Measurements from ENCODE around the gene HEPHL1.
"Not testable (repeated sequence)": the region's sequence is repeated elsewhere in the genome, so short reads cannot be mapped to it uniquely, and the experiment has no call there.

The HEPHL1 gene

GRCh38 chr11:94149431-94150017 is 128.4 kb downstream of the HEPHL1 start:
- in situ Hi-C loops (cut with HindIII; ENCODE audit: low sequenced_read_pairs), result no loop called here

- in situ Hi-C loops (cut with HindIII; ENCODE audit: low sequenced_read_pairs), result no loop called here
Measured at GRCh38 chr11:94150056-94150455, 128.9 kb downstream of the HEPHL1 start.

- in situ Hi-C loops (cut with HindIII; ENCODE audit: low sequenced_read_pairs), result no loop called here
Measured at GRCh38 chr11:94150704-94151685, 129.8 kb downstream of the HEPHL1 start.

- in situ Hi-C loops (cut with HindIII; ENCODE audit: low sequenced_read_pairs), result no loop called here
Measured at GRCh38 chr11:94151903-94152677, 130.9 kb downstream of the HEPHL1 start.

- in situ Hi-C loops (cut with HindIII; ENCODE audit: low sequenced_read_pairs), result no loop called here
Measured at GRCh38 chr11:94152678-94153065, 131.5 kb downstream of the HEPHL1 start.

- in situ Hi-C loops (cut with HindIII; ENCODE audit: low sequenced_read_pairs), result no loop called here
Measured at GRCh38 chr11:94153320-94153719, 132.2 kb downstream of the HEPHL1 start.

- in situ Hi-C loops (cut with HindIII; ENCODE audit: low sequenced_read_pairs), result no loop called here
Measured at GRCh38 chr11:94154095-94154856, 133.1 kb downstream of the HEPHL1 start.

- in situ Hi-C loops (cut with HindIII; ENCODE audit: low sequenced_read_pairs), result not testable (repeated sequence)
Measured at GRCh38 chr11:94157339-94157738, 136.2 kb downstream of the HEPHL1 start.
